ENCODE results near the gene TMEM245.

TMEM245 gene

DNA sequence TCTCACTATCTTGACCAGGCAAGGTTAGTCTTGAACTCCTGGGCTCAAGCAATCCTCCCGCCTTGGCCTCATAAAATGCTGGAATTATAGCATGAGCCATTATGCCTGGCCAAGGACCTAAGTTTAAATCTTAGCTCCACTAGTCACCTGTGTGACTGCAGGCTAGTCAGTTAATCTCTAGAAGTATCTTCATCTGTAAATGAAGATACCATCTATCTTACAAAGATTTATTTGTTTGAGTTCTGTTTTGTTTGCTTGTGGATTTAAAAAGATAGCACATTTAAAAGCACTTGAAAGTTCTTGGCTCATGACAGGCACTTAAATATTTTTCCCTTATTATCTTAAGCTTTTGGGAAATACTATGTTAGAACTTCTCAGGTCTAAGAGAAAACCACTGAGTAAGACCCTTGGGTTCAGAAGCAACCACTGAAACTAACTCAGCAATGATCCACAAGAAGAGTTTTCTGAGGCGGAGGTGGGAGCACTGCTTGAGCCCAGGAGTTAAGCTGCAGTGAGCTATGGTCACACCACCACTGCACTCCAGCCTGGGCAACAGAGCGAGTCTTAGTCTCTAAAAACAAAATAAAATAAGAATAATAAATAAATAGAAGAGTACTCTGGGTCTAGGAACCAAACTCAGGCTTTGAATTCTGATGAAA, 19.1 kb downstream of the TMEM245 start:
- DNase-seq: no peak

DNA sequence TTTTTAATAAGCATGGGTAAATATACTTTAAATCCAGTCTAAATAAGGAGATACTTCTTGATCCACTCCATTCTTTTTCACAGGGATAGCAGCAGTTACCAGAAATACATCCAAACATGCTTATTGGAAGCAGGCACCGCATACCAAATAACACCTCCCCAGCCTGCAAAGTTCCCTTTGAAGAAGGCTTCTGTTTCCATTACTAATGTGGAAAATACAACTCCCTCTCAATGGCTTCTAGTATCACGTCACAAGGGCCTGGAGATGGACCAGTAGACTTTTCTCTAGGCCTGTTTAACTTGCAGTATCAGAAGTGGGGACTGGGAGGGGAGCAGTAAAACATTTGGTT, 20.8 kb downstream of the TMEM245 start:
- peak; percentile 49 for DNase-seq

- peak; percentile 55 for DNase-seq
These were observed 21.4 kb downstream of the TMEM245 start for GRCh38 chr9:109098171-109098959.

DNA sequence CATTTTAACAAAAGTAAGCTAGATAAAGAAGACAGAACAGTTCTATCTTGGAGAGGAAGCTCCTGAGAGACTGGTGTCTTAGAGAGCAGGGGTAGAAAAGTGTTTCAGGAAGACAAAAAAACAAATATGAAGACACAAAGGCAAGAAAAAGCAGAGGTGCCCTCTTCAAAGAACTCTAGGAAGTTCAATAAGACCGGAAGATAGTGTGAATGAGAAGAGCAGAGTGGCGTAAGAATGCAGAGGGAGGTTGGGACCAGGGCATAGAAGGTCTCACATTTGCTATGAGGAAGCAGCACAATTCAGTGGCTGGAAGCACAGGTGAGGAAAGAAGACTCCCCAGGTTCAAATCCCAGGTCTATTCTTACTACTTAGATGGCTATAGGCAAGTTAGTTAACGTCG, 22.6 kb downstream of the TMEM245 start:
- DNase-seq: no peak

DNA sequence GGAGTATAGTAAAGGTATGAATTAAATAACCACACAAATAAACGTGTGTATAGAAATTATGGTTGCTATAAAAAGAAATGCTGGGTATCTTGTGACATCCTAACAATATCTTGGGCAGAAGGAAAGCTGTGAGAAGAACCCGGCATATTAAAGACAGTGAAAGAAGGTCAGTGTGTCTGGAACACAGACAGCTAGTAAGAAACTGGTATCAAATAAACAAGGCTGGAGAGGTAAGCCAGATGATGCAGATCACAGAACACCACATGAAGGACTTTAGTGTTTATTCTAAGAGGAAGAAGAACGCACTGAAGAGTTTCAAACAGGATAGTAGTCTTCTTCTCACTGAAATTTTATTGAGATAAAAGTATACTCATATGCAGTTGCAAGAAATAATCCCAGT, 24.4 kb downstream of the TMEM245 start:
- DNase-seq: no peak

- no peak for DNase-seq
These were observed 25.5 kb downstream of the TMEM245 start for GRCh38 chr9:109094268-109094667.

- DNase-seq: no peak
These were observed 27.2 kb downstream of the TMEM245 start for GRCh38 chr9:109092587-109092986.

DNA sequence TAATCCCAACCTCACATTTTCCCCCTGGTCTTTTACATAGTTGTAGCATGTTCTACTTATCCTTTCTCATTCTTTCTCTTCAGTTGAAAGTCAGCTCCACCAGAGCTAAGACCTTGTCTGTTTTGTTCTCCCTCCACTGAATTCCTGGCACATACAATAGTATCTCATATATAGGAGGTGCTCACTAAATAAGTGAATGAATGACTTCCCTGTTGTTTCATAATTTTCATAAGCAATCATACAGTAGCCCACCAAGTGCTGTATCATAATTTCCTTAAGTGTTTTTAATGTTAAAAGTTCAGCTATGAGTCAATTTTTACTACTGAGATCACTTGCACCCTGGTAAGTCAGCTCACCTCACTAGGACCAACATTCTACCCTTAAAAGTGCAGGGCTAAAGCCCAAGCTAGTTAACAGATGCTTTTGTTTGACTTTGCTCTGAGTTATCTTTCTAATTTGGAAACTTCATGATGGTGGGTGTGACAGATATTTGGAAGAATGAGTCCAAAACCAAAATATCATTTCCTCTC, 27.6 kb downstream of the TMEM245 start:
- DNase-seq: no peak

DNA sequence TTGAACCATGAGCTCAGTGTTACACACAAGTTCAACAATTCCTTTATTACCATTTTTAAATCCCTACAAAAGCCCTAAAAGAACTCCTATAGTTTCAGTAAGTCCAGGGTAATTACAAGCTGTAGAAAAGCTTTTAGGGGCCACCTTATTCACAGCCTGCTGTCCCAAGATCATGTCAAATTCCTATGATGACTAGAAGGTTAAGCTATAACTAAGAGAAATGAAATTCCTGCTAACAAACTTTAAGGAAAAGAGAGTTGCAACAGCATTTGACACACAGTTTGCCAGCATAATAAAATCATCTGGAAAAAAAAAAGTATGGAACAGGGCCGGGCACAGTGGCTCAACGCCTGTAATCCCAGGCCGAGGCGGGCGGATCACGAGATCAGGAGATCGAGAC, 31.5 kb downstream of the TMEM245 start:
- DNase-seq: no peak

DNA sequence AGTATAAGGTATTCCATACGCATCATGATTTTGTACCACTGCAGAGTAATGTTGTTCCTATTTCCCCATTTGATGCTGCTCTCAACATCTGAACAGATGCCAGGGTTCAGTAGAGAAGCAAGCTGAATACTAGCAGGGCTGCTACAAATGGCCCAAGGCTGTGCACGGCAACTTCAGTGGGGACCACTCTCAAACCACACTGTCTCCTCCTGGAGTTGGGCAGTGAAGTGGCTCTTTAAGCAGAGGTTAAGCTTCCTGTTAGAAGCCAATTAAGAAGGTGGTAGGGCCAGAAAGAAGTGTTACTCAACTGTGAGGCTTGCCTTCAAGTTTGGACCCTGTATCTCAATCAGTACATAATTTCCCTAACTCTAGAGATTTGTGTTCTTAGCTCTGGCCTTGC, 32.0 kb downstream of the TMEM245 start:
- no peak for DNase-seq

DNA sequence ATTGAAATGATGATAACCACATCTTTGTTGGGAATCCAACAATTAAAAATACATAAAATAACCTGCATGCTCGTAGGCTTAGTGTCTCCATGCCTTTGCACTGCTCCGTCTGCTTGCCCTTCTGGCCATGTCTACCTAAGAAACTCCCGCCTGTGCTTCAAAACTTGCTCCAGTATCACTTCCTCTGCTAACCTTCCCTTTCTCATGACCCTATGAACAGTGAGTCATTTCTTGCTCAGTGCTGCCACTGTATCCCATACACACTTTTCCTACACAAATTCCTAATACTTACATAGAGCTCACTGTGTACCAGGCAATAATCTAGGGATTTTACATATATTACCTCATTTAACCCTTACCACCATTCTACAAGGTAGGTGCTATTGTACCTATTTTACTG, 33.5 kb downstream of the TMEM245 start:
- no peak for DNase-seq

DNA sequence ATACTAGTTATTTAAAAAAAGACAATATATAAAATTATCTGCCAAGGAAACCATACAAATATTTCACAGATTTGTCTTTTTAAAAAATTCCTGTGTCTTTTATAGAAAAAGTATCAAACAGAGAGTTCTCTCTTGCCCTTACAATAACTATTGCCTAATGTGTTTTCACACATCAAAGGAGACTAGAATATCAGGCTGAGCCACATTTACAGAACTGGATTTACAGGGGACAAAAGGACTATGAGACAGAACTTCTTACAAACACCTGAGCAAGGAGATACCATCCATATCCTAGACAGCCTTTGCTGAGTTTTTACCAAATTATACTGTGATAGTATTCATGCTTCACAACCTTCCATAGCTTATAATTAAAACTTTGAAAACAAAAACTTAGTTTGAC, 34.2 kb downstream of the TMEM245 start:
- DNase-seq: no peak

- no peak for DNase-seq
These were observed 35.8 kb downstream of the TMEM245 start for GRCh38 chr9:109083813-109084405.

DNA sequence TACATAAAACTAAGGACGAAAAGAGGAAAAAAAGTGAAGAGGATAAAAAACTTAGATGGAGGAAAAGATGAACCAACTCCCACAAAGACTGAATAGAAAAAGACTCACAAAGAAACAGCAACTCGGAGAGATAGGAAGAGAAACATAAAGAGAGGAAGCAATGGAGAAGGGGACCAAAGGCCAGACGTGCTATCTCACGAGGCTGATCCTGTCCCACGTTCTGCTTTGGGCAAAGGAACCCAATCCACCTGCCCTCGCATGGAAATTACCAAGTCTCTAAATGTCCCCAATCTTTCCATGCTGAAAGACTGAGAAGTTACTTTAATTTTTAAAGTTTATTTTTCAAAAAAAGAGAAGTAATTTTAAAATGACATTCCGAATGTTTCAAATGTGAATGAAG, 36.6 kb downstream of the TMEM245 start:
- DNase-seq: no peak

- DNase-seq: no peak
These were observed 37.6 kb downstream of the TMEM245 start for GRCh38 chr9:109082091-109082620.

- DNase-seq: no peak
These were observed 45.4 kb downstream of the TMEM245 start for GRCh38 chr9:109074236-109074889.

GRCh38 chr9:109072821-109073435, 46.8 kb downstream of the TMEM245 start:
- DNase-seq: no peak

GRCh38 chr9:109072133-109072692, 47.5 kb downstream of the TMEM245 start:
- no peak for DNase-seq

- no peak for DNase-seq
These were observed 51.0 kb downstream of the TMEM245 start for GRCh38 chr9:109068764-109069163.

DNA sequence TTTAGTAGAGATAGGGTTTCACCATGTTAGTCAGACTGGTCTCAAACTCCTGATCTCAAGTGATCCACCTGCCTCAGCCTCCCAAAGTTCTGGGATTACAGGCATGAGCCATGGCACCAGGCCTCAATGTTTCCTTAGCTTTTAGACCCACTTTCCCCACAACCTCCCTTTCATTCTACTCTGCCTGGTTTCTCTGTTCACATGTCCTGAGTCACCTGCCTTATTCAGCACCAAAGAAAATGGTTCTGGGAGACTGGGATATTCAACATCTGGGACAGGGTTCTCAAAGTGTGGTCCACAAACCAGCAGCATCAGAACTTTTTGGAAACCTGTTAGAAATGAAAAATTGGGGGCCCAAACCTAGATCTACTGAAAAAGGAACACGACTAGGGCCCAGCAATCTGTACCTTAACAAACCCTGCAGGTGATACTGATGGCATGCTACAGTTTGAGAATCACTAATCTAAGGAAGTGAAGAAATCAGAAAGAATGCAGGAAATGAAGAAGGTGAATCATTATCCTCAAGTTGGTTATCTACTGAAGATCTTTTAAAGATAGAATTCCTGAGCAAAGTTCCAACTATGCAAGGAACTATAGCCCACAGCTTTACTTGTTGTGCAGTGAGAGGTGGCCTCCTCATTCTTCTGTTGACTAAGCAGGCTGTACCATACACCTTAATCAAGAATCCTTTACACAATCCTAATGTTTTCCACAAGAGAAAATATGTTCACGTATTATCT, 54.6 kb downstream of the TMEM245 start:
- DNase-seq: no peak

GRCh38 chr9:109063760-109064159, 56.0 kb downstream of the TMEM245 start:
- DNase-seq: no peak

DNA sequence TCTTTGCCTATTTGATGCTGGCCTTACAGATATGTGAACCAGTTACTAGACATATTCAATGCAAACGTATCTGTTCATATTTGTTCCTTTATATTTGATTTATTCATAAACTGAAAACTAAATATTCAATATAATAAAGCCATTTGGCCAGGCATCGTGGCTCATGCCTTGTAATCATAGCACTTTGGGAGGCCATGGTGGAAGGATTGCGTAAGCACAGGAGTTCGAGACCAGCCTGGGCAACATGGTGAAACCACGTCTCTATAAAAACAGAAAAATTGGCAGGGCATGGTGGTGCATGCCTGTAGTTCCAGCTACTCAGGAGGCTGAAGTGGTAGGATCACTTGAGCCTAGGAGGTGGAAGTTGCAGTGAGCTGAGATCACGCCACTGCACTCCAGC, 57.2 kb downstream of the TMEM245 start:
- DNase-seq: no peak
